GM12891 (cell line): Measurements from ENCODE around the gene RCC2.

Source experiments
- POLR2A ChIP-seq: IDR thresholded peaks from 2 replicates; pipeline ENCODE4 v1.6.1; 2011; ENCODE audit warnings: low read depth, low read length, control low read depth
- POLR2AphosphoS5 ChIP-seq: IDR thresholded peaks from 2 replicates; pipeline ENCODE4 v1.6.1; 2011; ENCODE audit warnings: low read depth, low read length, control low read depth
- POU2F2 ChIP-seq: IDR thresholded peaks from 2 replicates; pipeline ENCODE4 v1.6.1; 2011; ENCODE audit warnings: low read depth, mild to moderate bottlenecking, control low read depth, low read length, moderate library complexity
- SPI1 ChIP-seq: IDR thresholded peaks from 2 replicates; pipeline ENCODE4 v1.6.1; 2011; ENCODE audit warnings: low read depth, low read length, control low read depth
- TAF1 ChIP-seq: IDR thresholded peaks from 2 replicates; pipeline ENCODE4 v1.6.1; 2011; ENCODE audit warnings: low read depth, low read length, control low read depth

DNA sequence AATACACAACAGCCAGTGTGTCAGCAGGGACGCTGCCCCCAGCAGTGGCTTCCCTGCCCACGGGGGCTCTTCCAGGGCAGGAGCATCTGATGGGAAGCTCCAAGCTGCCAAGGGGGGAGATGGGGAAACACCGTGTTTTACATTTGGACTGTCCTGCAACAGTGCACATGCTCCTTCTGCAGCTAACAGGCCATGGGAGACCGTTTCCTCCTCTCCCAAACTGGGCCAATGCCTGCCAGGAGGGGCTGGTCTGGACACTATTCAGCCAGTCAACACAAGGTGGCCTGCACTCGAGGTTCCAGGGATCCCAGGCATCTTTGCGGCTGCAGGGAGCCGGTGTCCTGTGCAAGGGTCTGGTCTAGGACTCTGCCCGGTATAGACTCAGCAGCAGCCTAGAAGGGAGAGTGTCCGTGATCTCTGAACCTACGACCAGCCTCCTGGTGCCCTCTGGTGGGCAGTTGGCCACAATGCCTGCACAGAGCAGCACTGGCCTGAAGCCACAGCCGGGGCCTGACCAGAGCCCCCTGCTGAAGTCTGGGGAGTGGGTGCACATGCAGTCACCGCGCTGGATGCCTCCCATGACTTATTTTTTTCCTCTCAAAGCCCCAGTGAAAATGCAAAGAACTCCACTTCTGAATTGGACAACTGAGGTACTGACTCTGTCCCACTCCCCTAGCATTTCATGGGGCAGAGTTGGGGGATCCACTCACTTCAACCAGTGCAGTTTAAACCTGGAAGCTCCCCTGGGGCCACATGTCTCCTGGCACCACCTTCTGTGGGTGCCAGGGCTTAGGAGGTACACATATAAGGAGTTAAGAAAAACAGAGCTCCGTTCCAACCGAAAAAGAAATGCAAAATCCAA lies 33.3 kb downstream of the RCC2 start:
- TF ChIP-seq POLR2AphosphoS5: peak; percentile 62; the same call in 1 of the 2 replicates
- TF ChIP-seq POLR2A: 0 out of 2 replicates have a peak, but pooled peaks have one; percentile 61
- TF ChIP-seq SPI1: no peak
- no peak for TF ChIP-seq POU2F2
- no peak for TF ChIP-seq TAF1
